ENCODE results near the gene UBASH3B.

DNA sequence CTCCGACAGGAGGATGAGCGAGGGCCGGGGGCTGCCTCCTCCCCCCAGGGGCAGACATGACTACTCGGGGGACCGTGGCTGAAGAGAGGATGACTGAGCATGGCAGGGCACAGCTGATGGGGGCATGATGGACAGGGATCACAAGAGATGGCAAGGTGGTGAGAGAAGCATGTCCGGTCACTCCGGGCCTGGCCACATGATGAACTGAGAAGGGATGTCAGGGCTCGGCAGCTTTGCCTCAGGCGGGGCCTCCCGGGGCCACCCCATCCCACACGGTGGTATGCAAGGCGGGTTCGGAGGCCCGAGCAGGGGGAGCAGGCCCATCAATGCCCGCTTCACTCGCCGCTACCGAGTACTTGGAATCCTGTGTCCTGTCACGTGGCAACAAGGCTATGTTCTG lies 36.6 kb upstream of the UBASH3B start:
- TF ChIP-seq CTCF (IDR thresholded peaks at IDR 0.05): no peak
- TF ChIP-seq POLR2A (IDR thresholded peaks at IDR 0.05): no peak
